Stimulated activated CD8-positive, alpha-beta memory T cell treated with anti-CD3 and anti-CD28 coated beads, Interleukin-15, amount 100 ng/mL, for 1 hour (primary cell): ENCODE measurements around the gene DOK6.

Source experiments
- DNase-seq: peaks from one replicate; pipeline ENCODE4 v3.0.0-alpha.2; 2020; ENCODE audit warnings: low read depth

DOK6 gene

DNA sequence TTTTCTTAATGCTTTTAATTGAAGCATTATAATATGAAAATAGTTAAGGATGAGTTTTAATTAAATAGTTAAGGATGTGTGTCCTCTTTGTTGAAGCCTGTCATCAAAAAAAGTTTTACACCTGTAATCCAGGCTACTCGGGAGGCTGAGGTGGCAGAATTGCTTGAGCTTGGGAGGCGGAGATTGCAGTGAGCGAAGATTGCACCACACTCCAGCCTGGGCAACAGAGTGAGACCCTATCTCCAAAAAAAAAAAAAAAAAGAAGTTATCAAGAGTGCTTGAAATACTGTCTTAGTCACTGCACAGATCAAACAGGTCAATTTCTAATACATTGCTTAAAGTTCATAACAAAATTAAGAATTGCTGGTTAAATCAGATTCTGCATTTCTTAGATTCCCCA is 353.4 kb downstream of the DOK6 start:
- DNase-seq, result no peak

- DNase-seq, result no peak
These were observed 354.4 kb downstream of the DOK6 start for GRCh38 chr18:69755041-69755440.

DNA sequence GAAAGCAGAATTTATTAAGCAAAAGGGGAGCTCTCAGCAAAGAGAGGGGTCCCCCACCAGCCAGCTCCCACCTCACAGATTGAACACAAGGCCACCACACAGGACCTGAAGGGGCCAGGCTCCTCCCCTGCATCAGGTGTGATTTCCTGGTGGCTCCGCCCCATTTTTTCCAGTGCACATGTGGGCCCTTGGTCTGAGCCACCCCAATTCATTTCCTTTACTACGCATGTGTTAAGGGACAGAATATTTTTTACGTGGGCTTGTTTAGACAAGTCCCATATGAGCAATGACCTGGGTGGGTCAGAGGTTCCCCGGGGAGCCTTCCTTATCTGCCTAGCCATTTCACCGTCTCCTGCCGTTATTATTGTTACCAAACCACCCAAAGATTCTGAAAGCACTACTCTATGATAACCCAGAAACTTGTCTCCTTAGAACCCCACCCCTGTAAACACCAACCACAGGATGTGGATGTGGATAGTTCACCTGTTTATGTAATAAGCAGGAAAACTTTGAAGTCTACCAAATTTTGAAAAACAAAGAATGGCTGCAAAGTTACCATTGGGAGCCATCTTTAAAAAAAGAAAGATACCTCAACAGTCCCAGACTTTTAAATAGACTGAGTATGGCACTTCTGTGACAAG is 355.3 kb downstream of the DOK6 start:
- DNase-seq, result no peak

DNA sequence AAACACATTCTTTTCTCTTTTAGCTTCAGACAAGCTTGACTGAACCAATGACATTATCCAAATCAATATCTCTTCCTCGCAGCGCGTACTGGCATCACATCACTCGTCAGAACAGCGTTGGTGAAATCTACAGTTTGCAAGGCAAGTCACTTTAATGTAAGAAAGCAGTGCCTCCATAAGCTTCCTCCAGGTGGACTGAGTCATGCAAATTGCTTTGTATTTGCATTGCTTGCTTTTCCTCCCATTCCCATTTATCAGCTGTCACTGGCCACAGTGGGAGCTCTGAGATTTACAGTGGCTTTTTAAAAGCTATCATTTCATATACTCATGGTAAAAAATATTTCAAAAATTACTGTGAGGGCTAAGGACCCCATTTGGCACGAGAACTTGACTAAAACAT is 357.0 kb downstream of the DOK6 start:
- no peak for DNase-seq

GRCh38 chr18:69758458-69758857 is 357.8 kb downstream of the DOK6 start:
- no peak for DNase-seq

DNA sequence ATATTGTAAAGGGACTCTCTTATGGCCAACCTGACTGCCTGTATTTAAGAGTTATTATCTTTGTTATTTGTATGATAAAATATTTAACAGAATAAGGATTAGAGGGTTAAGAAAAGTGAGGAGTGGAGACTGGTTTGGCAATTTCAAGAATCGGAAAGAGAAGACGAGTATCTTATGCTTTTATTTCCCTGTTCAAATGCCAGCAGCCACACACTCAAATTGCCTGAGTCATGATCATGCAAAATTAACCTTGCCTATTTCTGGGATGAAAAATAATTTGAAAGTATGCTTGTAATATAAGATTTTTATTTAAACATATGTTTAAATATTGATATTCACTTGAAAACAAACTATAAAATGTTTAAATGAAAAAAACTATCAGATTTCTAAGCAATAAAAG is 358.4 kb downstream of the DOK6 start:
- no peak for DNase-seq

- no peak for DNase-seq
These were observed 362.3 kb downstream of the DOK6 start for GRCh38 chr18:69763002-69763401.

DNA sequence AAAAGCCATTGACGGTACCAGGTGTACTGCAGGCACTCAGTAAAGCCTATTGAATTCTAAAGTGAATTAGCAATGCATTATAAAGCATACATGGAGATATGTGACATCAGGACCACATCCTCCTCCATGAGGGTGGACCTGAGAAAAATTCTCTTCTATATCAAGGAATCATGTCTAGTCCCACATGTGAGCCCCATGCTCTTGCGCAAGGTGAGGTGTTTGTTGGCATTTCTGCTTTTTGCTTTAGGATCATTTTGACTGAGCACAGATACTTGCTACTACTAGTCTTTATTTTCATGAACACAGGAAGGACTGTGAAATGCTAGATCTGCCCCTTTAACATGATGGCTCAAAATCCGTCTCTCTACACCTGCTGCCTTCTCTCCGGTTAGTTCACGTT is 363.1 kb downstream of the DOK6 start:
- no peak for DNase-seq

DNA sequence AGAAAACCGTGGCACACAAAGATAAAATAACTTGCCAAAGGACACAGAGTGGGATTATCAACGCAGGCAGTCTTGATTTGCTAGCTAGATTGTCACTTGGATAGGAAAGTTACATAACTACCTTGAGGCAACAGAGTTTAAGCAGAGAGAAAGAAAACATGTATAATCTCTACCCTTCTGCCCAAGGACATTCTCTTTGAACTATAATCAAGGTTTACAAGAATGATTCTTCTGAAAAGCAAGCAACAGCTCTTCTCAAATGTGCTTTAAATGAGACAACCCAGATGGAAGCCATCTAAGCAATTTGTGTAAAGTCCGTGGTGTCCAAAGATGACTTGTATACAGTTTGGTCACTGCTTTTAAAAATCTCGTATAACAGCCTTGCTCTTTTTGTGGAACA is 369.6 kb downstream of the DOK6 start:
- no peak for DNase-seq

- no peak for DNase-seq
These were observed 374.1 kb downstream of the DOK6 start for GRCh38 chr18:69774831-69775230.

DNA sequence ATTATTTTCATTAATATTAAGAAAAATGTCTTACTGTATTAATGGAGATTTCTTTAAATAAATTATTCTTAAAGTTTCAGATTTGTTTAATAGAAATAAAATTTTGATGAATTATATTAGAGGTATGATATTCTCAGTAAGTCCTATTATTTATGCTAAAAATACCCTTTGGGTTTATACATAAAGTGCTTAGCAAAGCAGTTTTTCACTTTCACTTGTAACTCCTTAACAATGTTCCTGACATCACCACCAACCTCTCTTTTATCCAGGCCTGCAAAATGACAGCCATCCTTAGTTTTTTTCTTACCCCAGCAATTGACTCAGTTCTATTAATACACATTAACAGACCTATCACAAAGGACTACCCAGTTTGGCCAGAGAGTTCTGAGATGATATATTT is 376.6 kb downstream of the DOK6 start:
- no peak for DNase-seq

DNA sequence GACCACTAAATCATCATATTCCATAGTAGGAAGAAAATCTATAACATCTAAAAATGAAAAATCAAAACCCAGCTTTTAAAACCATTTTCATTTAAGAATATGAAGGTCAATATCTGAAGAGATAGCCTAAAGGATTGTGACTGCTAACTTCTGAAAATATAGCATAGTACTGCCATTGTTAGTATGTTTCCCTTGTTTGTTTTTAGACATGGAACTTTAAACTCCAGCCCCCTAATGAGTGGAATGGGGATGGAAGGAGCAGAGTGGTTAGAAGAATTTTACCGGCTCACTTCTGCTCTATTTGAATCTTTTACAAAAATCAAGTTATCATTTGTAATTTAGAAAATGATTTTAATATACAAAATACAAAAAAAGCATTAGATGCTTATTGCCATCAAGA is 378.0 kb downstream of the DOK6 start:
- DNase-seq, result no peak

DNA sequence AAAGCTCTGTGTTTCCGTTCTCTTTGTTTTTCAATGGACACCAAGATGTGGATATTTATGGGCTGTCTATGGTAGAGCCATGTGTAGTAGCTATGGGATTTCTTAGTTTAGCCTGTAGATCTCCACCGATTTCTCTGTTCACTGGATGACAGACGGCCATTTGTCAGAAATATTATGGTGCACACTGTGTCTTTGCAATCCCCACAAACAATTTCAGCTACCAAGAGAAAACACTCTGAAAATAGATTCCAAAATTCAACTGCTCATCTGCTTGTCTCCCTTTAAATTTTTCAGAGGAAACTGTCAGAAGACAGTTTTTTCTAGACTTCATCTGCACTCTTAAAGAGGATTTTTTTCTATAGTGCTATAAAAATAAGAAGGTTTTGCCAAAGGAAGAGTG is 380.2 kb downstream of the DOK6 start:
- DNase-seq, result no peak

DNA sequence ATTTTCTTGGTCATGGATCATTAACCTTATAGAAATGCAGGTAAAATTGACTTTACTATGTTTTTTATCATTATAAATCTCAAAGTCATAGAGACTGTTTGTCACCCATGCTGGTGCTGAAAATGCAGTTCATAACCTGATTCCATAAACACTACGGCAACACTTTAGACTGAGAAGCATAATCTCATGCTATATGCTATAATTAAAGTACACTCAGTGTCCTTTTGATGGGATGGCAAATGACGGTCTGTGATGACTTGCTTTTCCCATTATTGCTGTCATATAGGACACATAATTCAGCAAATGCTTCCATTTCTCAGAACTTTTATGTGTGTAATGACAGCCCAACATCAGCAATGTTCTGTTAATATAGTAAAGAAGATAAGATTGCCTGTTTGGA is 384.1 kb downstream of the DOK6 start:
- no peak for DNase-seq

DNA sequence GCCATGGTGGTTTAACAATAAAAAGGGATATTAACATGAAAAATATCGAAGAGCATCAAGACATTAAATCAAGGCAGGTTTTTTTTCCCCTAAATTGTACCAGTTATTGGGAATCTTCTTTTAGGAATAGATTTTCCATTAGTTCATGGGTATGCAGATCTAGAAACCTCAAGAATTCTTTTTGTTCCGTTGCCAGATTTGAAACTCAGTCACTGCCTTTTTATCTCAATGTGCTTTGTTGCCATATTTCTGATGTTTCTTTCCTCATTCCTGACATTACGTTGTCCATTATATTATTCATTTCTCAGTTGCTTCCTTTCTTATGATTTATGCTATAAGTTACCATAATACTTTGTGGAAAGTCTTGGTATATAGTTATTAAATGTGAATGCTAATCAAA is 384.8 kb downstream of the DOK6 start:
- no peak for DNase-seq

DNA sequence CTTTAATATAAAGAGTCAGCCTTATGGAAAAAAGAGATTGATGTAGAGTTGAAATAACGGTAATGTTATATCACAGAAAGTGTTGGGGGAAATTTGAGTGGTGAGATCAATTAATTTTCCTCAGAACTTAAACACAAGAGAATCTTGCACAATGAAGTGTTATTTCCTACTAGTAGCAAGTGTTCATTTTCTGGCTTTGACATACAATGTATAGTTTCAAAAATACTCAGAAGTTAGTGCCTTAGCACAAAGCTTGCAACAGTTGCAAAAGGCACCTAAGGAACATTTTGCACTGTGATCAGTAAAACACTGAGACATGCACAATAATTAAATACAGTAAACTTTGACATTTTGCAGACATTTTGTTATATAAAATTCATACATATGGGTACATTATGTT is 385.7 kb downstream of the DOK6 start:
- DNase-seq, result no peak

- no peak for DNase-seq
These were observed 387.3 kb downstream of the DOK6 start for GRCh38 chr18:69787825-69788547.

- DNase-seq, result no peak
These were observed 389.1 kb downstream of the DOK6 start for GRCh38 chr18:69789794-69790193.

GRCh38 chr18:69790649-69791048 is 390.0 kb downstream of the DOK6 start:
- DNase-seq, result no peak

DNA sequence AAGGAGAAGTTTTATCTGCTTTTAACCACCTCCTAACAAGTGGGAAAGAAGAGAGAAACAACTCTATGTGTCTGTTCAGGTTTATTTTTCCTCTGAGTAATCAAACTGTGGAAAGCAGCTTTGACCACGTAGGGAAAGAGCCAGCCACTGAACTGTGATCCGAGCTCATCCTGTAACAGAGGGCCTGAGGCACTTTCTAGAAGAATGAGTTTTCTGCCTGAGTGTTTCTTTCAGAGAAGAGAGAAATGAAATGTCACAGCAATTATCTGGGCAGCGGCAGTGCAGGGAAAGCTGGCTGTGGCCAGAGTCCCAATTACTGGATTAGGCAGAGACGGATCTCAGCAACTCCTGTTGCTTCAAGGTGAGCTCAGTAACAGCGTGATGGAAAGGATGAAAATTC is 395.1 kb downstream of the DOK6 start:
- DNase-seq, result no peak

DNA sequence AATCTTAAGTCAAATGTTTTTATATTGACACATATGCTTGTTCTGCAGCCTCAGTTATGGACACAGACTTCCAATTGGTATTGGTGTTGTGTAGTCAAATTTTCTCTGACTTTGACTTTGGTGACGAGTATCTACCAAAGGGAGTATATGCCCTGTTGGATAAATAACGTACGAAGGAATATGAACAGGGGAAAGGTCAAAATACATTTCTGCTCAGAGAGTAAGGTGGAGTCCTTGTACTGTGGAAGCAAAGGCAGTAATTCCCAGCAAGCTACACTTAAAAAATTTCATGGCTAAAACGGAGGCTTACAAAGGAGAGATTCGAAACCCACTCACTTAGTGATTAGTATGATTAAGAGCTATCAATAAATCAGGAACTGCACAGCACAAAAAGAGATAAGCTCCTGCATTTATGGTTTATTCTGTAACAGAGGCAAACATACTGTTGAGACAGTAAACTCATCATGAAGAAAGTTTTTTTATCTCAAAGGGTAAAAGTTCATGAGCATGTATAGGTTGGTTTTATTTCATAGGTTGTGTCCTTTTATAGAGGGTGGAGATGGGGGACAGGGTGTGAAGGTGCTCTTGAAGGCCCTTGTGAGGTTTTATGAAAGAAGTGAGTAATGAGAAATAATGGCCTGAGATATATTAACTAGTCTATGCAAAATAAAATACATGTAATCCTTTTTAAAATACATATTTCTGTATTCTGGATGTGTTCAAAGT is 404.3 kb downstream of the DOK6 start:
- no peak for DNase-seq

GRCh38 chr18:69808399-69808798 is 407.7 kb downstream of the DOK6 start:
- DNase-seq, result no peak

DNA sequence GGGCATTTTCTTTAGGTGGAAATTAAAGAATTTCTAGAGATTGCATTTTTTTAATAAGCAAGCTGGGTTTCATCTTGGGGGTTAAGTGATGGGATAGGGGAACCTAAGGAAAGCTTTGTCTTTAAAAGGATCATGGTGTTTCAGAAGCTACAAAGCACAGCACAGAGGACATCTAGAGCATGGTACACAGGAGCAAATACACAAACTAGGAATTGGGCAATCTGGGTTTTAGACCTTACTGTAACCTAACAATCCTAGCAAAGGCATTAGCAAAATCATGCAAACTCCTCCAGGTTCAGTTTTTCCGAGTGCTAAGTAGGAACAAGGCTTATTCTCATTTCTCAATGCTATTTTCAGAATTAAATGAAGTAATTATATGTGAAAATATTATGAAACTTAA is 412.9 kb downstream of the DOK6 start:
- no peak for DNase-seq
